IMR-90 (cell line): ENCODE results near the gene SYNE2.

ENCODE experiments used
- CHD1 ChIP-seq: IDR thresholded peaks from 2 replicates; pipeline ENCODE4 v1.6.1; 2012; ENCODE audit warnings: low read depth, low read length, improper control_type of control experiment
- CTCF ChIP-seq: conservative IDR thresholded peaks from 2 replicates; pipeline ENCODE4 v1.5.1; 2012; ENCODE audit warnings: mild to moderate bottlenecking, low read depth, low read length, improper control_type of control experiment
- MXI1 ChIP-seq: IDR thresholded peaks from 2 replicates; pipeline ENCODE4 v1.6.1; 2012; ENCODE audit warnings: low read depth, mild to moderate bottlenecking, low read length, moderate library complexity, borderline replicate concordance
- NFE2L2 ChIP-seq: fragments of 150-350 bp; IDR thresholded peaks from 2 replicates; pipeline ENCODE4 v1.6.1; 2016; ENCODE audit warnings: low read depth, mild to moderate bottlenecking, low read length
- POLR2A ChIP-seq: IDR thresholded peaks from 2 replicates; pipeline ENCODE4 v1.6.1; 2012; ENCODE audit warnings: mild to moderate bottlenecking, low read depth, low read length
- RAD21 ChIP-seq: IDR thresholded peaks from 2 replicates; pipeline ENCODE4 v1.6.1; 2012; ENCODE audit warnings: low read length, improper control_type of control experiment

- no peak for TF ChIP-seq POLR2A
- TF ChIP-seq CTCF: no peak
- no peak for TF ChIP-seq MXI1
- TF ChIP-seq RAD21: no peak
- TF ChIP-seq NFE2L2: no peak
- no peak for TF ChIP-seq CHD1
Measured at GRCh38 chr14:64119500-64119899, 266.7 kb downstream of the SYNE2 start.
